Measurements from ENCODE around the gene CFAP126.
A peak's percentile ranks its signal among the peaks of the same experiment; 100 is the strongest.
"Not testable (repeated sequence)": the region's sequence is repeated elsewhere in the genome, so short reads cannot be mapped to it uniquely, and the experiment has no call there.

CFAP126 gene, protein sequence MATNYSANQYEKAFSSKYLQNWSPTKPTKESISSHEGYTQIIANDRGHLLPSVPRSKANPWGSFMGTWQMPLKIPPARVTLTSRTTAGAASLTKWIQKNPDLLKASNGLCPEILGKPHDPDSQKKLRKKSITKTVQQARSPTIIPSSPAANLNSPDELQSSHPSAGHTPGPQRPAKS

DNA sequence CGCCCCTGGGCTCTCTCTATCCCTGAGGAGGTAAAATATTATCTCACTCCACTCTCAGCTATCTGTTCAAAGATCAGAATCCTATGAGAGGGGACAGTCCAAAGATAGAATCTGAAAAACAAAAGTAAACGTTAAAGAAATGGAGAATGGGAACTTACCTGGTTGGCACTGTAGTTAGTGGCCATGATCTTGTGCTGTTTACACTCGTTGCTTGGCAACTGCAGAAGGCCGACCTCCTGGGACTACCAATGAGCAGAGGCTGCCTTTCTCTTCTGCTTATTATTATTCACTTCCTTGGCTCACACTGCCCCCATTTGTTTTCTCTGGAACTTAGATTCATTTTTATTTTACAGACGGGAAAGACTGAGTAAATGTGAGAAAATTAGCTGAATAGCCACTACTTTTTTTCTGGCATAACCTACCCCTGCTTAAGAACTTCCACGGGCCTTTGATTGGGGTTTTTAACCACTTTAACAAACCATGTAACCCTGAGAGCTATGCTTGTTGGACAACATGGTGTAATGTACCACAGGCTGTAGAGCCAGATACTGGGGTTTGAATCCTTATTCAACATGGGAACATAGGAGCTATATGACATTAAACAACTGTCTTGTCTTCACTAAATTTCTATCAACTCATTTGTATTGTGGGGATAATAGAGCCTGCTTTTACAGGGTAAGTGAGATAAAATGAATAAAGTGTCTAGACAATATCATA lies at the start of gene CFAP126:
CFAP126 (minus strand) TSS at position 193 of the 717 bp plus-strand sequence; CDS start at position 185, 8 bp downstream.
- peak; percentile 83 for DNase-seq

DNA sequence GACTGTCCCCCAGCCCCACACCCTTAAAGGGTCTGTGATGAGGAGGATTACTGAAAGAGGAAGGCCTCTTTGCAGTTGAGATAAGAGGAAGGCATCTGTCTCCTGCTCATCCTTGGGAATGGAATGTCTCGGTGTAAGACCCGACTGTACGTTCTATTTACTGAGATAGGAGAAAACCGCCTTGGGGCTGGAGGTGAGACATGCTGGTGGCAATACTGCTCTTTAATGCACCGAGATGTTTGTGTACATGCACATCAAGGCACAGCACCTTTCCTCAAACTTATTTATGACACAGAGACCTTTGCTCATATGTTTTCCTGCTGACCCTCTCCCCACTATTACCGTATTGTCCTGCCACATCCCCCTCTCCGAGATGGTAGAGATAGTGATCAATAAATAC lies 45.4 kb upstream of the CFAP126 start:
- not testable (repeated sequence) for DNase-seq

DNA sequence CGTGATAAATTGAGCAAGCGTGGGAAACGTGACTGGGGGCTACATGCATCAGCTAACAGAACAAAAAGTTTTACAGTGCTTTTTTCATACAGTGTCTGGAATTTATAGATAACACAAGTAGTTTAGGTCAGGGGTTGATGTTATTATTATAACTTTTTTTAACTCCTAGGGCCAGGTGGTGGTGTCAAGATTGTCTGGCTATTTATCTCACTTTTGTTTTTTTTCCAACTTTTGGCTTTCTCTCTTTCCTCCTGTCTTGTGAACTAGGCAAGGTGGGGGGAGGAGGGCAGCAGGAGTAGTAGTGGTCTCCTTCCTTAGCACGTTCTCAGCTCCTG lies 42.9 kb upstream of the CFAP126 start:
- not testable (repeated sequence) for DNase-seq

DNA sequence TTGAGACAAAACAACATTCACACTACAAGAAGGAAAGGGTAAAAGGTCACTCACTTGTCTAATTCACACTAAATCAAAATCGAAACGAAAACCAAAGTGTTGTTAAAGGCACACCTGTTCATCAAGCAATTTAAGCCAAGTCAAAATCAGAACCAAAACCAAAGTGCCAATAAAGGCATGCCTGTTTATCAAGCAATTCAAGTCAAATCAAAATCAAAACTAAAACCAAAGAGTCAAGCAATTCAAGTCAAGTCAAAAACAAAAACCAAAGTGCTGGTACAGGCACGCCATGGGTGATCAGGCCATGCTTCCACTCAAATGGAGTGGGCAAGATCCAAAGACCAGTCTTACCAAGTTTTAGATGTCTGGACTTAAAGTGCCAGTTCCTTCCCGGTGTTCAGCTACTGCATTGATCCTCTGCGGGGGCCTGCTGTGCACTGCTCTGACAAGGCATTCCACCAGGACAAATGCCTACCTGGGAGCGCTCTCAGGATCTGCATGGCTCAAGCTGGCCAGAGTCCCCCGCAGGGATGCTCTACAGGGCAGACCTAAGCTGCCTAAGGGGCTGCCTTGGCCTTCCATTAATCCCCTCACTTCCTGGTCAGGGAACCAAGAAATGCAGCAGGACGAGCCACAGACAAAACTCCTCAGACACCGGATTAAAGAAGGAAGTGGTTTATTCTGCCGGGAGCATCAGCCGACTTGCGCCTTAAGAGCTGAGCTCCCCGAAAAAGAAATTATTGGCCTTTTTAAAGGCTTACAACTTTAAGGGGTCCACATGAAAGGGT lies 42.4 kb upstream of the CFAP126 start:
- peak; percentile 71 for DNase-seq

DNA sequence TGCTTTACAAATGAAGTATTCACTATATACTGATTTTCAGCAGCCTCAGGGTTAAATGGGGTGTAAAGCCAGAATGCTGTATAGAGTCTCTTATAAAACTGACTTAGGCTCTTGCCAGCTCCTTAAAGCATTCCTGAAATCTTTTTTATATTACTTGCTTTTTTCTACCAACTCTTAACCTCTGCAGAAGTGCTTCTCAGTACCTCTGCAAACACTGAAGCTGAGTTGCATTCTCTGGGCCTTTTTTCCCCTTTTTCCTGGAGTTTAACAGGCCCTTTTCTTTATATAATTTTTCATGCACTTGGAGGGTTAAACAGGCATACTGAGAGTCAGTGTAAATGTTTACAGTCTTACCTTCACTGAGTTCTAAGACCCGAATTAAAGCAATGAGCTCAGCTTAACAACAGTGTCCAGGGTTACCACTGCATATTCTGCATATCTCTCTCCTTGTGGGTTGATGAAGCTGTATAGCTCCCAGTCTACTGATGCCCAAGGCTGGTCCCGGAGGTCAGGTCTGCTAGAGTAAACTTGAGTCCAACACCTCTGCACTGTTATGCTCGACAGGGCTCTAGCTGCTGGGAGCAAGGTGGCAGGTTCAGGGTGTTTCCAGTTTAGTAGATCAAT lies 40.9 kb upstream of the CFAP126 start:
- DNase-seq: no peak

DNA sequence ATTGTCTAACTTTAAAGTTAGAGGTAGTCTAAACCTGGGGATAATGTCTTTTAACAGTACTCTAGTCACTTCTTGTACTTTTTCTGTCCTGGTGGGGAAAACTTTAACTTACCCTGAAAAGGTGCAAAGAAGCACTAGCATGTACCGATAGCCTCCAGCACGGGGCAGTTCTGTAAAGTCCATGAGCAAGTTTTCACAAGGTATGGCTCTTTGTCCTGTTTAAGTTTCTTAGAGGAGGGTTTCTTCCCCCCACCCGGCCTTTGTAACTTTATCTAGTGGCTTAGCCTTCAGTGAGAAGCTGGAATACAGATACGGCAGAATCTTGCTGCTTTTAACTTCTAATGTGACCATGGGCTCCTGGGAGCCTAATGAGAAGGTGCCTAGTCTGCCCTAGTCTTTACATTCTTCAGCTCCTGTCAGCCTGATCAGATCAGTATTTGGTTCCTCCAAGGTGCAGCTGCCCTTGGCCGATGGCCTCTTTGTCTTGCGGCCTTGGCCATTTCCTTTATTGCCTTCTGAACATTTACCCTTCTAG lies 39.8 kb upstream of the CFAP126 start:
- no peak for DNase-seq

DNA sequence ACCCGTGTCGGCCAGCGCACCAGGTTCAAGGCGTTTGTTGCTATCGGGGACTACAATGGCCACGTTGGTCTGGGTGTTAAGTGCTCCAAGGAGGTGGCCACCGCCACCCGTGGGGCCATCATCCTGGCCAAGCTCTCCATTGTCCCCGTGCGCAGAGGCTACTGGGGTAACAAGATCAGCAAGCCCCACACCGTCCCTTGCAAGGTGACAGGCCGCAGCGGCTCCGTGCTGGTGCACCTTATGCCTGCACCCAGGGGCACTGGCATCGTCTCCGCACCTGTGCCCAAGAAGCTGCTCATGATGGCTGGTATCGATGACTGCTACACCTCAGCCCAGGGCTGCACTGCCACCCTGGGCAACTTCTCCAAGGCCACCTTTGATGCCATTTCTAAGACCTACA lies 38.9 kb upstream of the CFAP126 start:
- DNase-seq: not testable (repeated sequence)

DNA sequence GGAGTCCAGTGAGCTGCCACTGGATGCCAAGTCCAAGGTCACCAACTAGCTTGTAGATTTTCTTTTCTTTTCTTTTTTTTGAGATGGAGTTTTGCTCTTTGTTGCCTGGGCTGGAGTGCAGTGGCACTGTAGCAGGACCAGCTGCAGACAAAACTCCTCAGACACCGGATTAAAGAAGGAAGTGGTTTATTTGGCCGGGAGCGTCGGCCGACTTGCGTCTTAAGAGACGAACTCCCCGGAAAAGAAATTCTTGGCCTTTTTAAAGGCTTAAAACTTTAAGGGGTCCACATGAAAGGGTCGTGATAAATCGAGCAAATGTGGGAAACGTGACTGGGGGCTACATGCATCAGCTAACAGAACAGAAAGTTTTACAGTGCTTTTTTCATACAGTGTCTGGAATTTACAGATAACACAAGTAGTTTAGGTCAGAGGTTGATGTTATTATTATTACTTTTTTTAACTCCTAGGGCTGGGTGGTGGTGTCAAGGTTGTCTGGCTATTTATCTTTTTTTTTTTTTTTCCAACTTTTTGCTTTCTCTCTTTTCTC lies 36.4 kb upstream of the CFAP126 start:
- DNase-seq: peak; percentile 79

DNA sequence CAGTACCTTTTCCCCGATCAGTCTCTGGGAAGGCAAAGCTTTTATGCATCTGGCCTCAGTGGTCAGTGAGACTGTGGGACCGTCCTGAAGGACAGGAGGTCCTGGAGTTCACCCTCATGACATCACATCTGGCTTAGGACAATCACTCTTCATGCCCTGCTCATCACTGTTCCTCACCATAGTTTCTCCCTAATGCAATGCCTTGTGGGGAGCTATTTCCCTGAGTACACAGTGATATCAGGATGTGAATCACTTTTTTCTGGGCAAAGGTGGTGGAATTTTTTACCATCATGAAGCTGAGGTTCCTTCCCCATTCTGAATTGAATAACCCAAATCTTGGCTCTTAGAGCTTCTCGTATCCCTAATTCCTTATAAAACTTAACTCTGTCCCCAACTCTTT lies 34.8 kb upstream of the CFAP126 start:
- DNase-seq: no peak

DNA sequence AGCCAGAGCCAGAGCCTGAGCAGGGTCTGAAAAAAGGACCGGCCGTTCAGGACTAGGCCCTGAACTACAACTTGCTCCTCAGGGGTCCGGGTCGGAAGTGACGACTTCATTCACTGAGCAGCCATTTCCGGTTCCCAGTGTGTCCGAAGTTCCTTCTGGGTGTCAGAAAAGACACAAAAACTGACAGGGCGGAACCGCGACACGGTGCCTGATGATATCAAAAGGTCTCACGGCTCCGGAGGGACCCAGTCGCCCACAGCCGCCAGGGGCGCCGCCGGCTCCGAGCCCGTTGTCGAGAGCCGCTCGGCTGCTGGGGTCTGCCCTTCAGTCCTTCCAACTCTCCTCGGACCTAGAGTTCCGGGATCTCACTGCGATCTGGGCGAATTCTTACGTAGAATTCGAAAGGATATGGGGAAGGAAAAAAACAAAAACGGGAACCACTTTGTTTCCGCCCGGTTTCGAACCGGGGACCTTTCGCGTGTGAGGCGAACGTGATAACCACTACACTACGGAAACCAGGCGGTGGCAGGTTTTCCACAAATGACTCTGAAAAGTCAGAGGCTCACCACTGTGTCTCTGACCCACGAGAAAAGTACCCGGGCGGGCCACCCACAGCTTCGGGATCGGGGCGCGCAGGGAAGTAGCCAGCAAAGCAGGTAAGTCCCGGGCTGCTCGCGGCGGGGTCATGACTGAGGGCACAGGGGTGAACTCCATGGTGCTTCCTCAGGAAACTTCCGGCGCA lies 31.8 kb upstream of the CFAP126 start:
- DNase-seq: peak; percentile 97

DNA sequence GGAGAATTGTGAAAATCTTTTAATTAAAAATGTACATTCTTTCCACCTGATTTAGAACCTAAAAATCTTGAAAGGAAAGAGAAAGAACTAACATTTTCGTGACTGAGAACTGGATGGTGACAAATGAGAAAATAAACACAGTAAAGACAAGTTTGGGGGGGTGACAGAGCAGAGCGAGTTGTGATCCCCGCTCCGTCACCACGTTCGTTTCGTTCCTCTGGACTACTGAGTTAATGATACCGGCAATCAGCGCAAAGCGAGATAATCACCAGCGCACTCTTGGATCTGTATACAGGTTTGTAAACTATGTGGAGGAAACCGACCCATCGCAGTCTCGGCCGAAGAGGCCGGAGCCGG lies 31.2 kb upstream of the CFAP126 start:
- no peak for DNase-seq

DNA sequence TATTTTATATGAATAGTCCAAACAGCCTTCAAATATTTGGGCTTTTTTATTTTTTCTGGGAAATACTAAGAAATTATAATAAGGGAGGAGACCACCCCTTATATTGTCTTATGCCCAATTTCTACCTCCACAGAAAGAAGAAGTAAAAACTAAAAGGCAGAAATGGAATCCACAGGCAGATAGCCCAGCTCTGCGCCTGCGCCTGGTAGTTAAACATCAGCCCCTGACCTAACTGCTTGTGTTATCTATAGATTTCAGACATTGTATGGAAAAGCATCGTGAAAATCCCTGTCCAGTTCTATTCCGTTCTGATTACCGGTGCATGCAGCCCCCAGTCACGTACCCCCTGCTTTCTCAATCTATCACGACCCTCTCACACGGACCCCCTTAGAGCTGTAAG lies 29.4 kb upstream of the CFAP126 start:
- peak; percentile 34 for DNase-seq

DNA sequence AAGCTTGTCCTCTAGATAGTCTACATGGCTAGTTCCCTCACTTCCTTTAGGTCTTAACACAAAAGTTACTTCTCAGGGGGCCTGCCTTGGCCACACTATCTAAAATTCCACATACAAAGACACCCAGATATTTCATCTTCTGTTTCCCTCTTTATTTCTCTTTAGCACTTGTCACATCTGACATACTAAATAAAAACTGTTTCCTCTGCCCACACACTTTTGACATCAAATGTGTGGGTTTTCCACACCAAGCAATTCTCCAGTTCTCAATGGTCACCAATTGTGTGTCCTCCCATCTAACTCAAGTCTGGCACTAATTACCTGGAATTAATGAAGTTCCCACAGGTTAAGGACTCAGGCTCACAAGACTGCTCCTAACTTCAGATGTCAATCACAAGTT lies 25.5 kb upstream of the CFAP126 start:
- no peak for DNase-seq

DNA sequence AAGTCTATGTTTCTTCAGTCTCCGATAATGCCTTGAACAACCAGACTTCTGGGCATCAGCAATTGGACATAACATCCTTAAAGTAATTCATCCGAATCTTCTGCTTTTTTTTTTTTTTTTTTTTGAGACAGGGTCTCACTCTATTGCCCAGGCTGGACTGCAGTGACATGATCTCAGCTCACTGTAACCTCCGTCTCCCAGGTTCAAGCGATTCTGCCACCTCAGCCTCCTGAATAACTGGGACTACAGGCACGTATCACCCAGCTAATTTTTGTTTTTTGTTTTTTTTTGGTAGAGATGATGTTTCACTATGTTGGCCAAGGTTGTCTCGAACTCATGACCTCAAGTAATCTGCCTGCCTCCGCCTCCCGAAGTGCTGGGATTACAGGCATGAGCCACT lies 23.9 kb upstream of the CFAP126 start:
- DNase-seq: no peak

DNA sequence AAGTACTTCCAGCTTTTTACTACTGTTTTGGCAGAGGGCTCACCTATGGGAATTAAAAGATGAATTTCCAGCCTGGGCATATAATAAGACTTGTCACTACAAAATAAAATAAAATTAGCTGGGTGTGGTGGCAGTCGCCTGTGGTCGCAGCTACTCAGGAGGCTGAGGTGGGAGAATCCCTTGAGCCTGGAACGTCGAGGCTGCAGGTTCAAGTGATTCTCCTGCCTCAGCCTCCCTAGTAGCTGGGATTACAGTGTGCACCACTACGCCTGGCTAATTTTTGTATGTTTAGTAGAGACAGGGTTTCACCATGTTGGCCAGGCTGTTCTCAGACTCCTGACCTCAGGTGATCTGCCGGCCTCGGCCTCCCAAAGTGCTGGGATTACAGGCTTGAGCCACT lies 23.5 kb upstream of the CFAP126 start:
- DNase-seq: not testable (repeated sequence)

DNA sequence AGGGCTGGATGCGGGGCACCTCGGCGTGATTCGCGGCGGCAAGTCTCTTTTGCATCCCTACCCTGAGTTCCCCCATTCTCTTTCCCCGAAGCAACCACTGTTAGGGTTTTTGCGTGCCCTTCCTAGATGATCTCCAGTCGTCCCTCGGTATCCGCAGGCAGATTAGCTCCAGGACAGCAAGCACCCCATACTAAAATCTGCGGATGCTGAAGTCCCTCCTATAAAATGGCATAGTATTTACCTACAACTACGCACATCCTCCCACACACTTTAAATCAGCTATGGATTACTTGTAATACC lies 22.8 kb upstream of the CFAP126 start:
- no peak for DNase-seq

DNA sequence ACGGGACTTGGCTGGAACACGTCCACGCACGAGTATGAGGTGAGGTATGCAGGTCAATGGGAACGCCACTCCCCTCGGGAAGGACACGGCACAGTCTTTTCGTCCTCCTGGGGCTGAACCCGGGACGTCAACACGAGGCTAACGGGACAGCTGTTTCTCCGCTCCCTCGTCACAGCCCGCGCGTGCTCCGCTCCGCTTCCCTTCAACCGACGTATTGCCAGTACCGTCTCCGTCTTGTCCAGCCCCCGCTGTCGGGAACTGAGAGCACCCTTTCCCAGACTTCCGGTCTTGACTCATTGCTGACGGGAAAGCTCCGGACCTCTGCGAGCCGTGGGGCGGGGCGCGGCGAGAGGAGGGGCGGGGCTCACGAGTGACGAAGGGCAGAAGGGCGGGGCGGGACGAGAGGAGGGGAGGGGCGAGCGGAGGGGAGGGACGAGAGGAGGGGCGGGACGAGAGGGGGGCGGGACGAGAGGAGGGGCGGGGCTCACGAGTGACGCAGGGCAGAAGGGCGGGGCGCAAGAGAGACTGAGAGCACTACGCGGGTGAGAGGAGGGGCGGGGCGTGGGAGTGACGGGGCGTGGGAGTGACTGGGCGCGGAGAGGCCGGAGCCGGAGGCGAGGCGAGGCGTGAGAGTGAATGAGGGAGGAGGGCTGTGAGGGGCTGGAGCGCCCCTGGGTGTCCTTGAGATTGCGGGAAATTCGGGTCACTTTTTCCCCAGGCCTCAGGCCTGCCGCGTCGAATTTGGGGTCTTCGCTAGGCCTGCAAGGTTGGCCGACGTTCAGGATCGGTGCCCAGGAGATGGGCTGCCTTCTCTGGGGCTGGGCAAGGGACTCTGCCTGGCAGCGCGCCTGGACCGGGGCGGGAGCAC lies 22.2 kb upstream of the CFAP126 start:
- DNase-seq: peak; percentile 93

DNA sequence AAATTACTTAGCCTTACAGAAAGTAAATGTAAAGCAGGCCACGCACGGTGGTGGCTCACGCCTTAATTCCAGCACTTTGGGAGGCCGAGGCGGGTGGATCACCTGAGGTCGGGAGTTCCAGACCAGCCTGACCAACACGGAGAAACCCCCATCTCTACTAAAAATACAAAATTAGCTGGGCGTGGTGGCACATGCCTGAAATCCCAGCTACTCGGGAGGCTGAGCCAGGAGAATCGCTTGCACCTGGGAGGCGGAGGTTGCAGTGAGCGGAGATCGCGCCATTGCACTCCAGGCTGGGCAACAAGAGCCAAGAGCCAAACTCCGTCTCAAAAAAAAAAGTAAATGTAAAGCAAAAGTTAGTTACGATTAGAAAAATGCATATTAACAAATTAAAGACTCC lies 21.5 kb upstream of the CFAP126 start:
- not testable (repeated sequence) for DNase-seq

DNA sequence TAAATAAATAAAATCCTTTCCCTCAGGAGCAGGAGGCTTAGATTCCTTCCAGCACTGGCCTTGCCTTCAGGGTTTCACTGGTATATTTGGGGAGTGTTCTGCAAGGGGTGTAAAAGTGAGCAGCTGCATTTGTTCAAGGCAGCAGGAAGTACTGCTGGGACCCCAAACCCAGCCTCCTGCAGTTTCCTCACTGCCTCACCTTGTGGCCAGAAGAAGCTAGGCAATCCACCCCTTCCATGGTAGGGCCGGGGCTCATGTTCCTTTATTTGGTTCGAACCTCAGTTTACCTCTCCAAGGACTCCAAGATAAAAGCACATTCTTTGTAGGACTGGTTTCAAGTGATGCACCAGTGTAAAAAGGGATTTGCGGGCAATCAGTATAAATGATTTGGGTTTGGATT lies 21.0 kb upstream of the CFAP126 start:
- DNase-seq: no peak

DNA sequence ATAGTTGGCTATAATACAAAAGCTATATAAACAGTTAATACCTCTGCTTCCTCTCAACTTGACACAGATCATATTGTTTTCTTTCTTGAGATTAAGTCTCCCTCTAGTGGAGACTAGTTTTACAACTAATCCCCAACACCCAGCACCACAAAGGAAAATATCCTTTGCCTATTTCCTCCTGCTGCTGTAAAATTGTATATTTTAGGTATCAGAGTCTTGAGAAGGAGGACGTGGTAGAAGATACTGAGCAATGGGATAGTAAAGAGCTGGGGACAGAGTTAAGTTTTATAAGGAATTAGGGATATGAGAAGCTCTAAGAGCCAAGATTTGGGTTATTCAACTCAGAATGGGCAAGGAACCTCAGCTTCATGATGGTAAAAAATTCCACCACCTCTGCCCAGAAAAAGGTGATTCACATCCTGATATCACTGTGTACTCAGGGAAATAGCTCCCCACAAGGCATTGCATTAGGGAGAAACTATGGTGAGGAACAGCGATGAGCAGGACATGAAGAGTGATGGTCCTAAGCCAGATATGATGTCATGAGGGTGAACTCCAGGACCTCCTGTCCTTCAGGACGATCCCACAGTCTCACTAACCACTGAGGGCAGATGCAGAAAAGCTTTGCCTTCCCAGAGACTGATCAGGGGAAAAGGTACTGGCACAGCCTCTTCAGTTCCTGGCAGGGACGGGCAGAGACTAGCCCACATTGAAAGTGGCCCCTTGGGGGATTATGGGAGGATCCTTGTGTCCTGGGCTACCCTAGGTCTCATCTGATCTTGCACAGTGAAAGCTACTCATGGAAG lies 14.7 kb upstream of the CFAP126 start:
- DNase-seq: peak; percentile 66

DNA sequence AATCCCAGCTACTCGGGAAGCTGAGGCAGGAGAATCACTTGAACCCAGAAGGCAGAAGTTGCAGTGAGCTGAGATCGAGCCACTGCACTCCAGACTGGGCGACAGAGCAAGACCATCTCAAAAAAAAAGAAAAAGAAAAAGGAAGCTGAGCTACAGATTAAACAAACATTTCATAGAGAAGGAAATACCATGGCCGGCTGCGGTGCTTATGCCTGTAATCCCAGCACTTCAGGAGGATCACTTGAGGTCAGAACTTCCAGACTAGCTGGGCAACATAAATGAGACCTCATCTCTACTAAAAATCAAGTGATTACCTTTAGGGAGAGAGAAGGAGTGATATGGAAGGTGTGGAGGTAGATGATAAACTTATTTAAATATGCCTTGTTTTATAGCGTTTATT lies 14.0 kb upstream of the CFAP126 start:
- DNase-seq: peak; percentile 37

Data from MV-4-11 (cell line).